H1 (cell line): Measurements from ENCODE around the gene ATP1A1. TPM values are rescaled to one million over a fixed set of nuclear protein-coding genes. Genes with fewer than 3 reads are reported as not detected.

Experiments used
- BACH1 ChIP-seq: IDR thresholded peaks from 2 replicates; pipeline ENCODE4 v1.6.1; 2012; ENCODE audit warnings: low read length, improper control_type of control experiment
- CTBP2 ChIP-seq: IDR thresholded peaks from 2 replicates; pipeline ENCODE4 v1.7.0; 2011; ENCODE audit warnings: borderline replicate concordance, mild to moderate bottlenecking, moderate library complexity, mixed read lengths, low read length; ENCODE audit not compliant: insufficient read depth, insufficient read length
- EZH2 ChIP-seq: fragments of 200-600 bp; sonication (generic); IDR thresholded peaks from 2 replicates; pipeline ENCODE4 v1.7.1; 2012; ENCODE audit warnings: low read depth, mild to moderate bottlenecking, moderate library complexity, low read length, inconsistent platforms; ENCODE audit not compliant: severe bottlenecking
- RFX5 ChIP-seq: IDR thresholded peaks from 2 replicates; pipeline ENCODE4 v1.6.1; 2011; ENCODE audit warnings: low read depth, low read length, improper control_type of control experiment, borderline replicate concordance
- USF2 ChIP-seq: IDR thresholded peaks from 2 replicates; pipeline ENCODE4 v1.6.1; 2011; ENCODE audit warnings: low read length, improper control_type of control experiment
- polyA plus RNA-seq, 7 experiments: library from polyadenylated mRNA; depleted of rRNA in 3 of 7; stranded (reverse) in 5 of 7; unstranded in 2 of 7; fragments of >200 nt in 5 of 7; fragments of 200-250 nt in 2 of 7; gene quantifications; 1 replicate in 5 of 7; 2 replicates in 1 of 7; 4 replicates in 1 of 7; pipeline versions ENCODE4 v1.2.1 to v1.2.3, GENCODE V29; 2011 to 2013; ENCODE audit warnings: missing spikeins in 2 of 7, mixed read lengths in 2 of 7
- total RNA-seq: library from RNA; stranded (reverse); fragmentation: NEBNext Ultra II Directional; extraction: Animal tissue kit (Norgen Biotek cat#: 25700); gene quantifications from 2 replicates; pipeline ENCODE4 v1.2.1, GENCODE V29; 2021

The ATP1A1 gene
- total and polyA plus RNA-seq, 2 of the 8 experiments (the other 6 are each of a cell fraction or from before 2014, with no cell fraction given): 222 to 325 TPM

- no peak for TF ChIP-seq BACH1
- TF ChIP-seq EZH2: no peak
- TF ChIP-seq CTBP2: no peak
- no peak for TF ChIP-seq USF2
- no peak for TF ChIP-seq RFX5
Observed at GRCh38 chr1:116365353-116365780, 7.7 kb upstream of the ATP1A1 start (continued).
